HG02610 (cell line): ENCODE results near the gene ADRA2B.

Experiments used
- ATAC-seq: cut with Tn5 transposase; IDR thresholded peaks from one replicate; pipeline ENCODE4 v1.9.1; 2021; ENCODE audit warnings: mild to moderate bottlenecking, moderate library complexity; ENCODE audit not compliant: unreplicated experiment

The ADRA2B gene

DNA sequence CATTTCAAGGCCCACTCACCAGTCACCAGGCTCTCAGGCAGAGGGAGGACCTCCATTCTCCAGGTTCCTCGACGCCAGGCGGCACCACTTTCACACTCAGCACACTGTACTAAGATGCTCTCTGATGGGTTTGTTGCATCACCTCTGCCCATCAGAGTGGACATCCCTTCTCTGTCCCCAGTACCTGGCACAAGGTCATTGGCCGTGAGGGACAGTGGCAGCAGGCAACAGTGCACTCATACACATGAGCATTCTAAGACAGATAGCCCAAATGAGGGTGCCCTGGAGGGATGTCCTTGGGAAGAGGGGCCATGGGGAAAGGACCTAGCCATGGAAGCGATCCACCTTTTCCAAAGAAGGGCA, 3.0 kb upstream of the ADRA2B start:
- ATAC-seq = no peak

DNA sequence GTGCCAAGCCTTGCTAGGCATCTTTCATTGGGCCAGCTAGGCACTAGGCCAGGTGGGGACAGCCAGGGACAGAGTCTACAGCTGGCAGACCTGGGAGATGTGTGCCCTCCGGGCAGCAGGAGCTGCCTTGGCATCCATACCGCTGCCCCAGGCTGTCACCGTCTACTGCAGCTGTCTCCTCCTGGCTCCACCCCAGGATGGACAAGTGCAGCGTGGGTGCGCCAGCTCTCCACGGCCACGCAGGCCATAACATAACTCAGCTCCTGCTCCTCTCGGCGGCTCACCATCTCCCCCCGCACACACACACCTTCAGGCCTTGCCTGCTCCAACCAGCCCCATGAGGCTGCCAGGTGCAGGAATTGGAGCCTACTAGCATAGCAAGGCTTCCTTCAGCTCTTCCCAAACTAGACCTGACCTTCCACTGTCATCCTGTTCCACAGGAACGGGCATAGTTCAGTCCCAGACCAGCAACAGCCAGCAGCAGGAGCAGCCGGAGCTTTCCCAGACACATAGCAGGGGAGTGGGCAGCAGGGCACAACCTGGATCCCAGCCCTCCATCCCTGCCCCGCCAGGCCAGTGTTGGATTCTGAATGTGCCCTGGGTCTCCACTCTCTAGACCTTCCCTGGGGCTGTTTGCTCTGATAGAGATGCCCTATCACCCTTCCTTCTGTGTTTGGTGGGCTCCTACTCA, 2.5 kb upstream of the ADRA2B start:
- ATAC-seq = no peak

DNA sequence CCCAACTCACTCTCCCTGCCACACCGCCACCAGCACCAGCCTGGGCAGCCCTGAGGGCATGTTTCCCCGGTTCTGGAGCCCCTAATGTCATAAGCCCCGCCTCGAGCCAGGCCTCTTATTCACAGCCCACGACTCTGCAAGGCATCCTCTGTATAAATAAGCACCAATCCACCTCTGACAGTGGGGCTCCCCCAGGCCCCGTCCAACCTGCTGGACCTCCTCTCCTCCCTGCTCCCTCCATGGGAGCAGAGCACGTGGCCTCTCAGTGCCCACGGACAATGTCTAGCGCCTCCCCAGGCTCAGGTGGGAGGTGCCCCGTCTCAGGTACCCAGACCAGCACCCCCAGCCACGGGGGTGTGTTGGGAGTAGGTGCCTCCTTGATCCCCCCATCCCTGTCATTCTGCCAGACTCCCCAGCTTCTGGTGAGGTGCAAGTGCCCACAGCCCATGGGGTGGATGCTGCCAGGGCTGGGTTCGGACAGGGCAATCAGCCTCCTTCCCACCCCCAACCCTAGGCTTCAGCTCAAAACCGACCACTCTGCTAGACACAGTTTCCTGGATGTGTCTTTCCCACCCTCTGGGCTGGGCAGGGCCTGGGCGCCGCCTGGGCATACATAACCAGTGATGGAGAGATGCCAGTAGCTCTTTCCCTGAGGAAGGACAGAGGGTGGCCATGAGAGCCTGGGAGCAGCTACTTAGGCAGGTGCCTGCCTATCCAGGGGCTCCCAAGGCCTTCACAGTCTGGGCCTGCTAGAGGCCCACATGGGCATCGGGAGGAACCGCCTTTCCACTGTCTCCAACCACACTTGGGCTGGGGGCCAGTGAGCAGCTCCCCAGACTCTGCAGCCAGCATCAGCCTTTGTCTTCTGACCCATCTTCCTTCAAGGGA, 1.6 kb upstream of the ADRA2B start:
- no peak for ATAC-seq

DNA sequence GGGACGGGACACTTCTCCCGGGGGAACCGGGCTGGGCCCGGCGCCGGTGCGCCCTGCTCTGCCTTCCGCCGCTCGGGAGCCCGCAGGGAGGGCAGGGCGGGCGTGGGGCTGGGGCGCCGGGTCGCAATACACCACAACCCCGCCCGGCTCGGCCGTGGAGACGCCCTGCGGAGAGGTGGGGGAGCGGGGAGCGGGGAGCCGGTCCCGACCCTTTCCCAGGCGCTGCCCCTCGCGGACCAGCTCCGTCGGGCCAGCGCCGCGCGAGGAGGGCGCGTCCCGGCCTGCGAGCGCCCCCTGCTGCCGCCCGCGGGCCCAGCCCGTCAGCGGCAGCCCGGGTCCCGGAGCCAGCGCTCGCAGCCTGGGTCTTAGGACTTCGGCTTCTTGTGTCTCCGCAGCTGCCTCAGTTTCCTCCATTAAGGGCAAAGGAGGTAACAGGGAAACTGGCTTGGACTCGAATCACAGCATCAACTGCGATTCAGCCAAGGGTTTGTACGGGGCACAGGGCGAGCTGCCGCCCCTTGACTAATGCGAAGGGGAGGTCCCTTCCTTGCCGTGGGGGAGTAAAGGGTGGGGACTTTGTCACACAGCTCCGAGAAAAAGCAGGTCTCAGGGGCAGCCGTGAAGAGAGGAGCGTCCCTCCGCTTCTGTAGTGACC, 635 bp upstream of the ADRA2B start:
- peak; percentile 66 for ATAC-seq

DNA sequence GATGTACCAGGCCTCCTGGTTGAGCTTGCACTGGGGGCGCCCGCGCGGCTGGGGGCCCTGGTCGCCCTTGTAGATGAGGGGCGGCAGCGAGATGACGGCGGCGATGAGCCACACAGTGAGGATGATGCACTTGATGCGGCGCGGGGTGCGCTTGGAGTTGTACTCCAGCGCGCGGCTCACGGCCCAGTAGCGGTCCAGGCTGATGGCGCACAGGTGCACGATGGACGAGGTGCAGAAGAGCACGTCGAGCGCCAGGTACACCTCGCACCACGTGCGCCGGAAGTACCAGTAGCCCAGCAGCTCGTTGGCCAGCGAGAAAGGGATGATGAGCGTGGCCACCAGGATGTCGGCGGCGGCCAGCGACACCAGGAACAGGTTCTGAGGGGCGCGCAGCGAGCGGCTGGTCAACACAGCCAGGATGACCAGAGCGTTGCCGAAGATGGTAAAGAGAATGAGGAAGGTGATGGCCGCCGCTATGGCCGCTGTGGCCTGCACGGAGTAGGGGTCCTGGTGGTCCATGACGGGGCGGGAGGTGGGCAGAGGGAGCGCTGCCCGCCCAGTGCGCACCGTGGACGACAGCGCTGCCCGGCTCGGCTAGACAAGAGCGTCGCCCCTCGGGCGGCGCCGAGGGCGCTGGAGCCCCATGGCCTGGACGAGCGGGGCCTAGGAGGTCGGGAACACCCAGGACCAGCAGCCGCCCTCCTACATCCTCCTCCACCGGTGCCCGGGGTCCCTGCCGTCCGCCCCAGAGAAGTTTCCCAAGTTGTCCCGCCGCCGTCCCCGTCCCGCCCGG, 544 bp downstream of the ADRA2B start:
- ATAC-seq = no peak

DNA sequence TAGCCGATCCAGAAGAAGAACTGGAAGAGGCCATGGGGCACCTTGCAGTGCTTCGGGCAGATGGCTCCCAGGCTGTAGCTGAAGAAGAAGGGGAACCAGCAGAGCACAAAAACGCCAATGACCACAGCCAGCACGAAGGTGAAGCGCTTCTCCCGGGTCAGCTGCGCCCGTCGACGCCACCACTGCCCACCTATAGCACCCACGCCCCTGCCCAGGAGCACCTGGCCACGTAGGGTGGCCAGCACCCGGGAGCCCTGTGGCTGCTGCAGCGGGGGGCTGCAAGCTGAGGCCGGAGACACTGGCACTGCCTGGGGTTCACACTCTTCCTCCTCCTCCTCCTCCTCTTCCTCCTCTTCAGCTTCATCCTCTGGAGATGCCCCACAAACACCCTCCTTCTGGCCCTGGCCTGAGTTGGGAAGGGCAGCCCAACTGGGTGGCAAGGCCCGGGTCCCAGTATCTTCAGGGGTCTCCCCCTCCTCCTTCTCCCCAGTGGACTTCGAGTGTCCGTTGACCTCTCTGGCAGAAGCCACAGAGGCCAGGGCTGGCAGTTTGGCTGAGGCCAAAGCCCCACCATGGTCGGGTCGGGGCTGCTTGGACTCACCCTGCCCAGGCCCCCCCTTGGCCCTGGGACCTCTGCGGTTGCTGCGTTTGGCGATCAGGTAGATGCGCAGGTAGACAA, 1.3 kb downstream of the ADRA2B start:
- no peak for ATAC-seq

DNA sequence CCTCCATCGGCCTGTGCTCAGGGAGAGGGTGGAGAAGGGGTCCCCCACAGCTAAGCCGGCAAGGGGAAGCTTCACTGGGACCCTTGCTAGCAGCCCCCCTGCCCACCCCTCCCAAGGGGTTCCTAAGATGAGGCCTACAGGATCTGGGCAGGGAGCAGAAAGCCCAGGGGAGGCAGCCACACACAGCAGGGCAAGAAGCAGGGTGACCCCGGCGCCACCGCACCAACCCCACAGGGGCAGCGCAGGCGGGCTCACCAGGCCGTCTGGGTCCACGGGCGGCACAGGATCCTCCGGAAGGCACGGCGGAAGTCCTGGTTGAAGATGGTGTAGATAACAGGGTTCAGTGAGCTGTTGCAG, 1.8 kb downstream of the ADRA2B start:
- no peak for ATAC-seq

DNA sequence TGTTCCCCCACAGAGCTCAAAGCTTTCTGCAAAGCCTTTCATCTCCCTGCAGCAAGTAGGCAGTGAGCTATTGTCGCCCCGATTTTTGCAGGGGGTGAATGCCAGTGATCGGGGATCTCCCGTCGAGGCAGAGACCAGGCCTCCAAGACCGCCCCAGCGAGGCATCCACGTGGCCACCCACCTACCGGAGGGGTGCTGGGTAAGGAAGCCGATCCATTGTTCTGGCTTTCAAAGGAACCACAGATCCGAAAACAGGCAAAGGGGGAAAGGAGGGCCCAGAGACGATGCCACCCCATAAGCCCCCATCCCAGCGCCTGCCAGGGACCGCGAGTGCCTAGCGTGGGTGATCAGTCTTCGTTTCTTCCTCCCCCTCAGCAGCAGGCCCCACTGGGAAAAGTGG, 2.4 kb downstream of the ADRA2B start:
- ATAC-seq = no peak

DNA sequence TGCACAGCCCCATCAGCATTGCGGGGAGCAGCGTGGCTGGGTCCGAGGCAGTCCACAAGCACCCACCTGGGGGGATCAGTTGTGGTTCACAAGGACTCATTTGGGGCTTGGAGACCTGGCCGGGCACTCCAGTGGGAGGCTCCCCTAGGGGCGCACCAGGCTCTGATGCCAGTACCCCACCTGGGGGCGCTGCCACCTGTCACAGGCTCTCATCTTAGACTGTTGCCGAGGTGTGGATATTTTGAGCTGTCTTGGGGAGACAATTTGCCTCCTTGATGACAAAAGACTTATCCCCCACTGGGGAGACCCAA, 3.0 kb downstream of the ADRA2B start:
- ATAC-seq = no peak

DNA sequence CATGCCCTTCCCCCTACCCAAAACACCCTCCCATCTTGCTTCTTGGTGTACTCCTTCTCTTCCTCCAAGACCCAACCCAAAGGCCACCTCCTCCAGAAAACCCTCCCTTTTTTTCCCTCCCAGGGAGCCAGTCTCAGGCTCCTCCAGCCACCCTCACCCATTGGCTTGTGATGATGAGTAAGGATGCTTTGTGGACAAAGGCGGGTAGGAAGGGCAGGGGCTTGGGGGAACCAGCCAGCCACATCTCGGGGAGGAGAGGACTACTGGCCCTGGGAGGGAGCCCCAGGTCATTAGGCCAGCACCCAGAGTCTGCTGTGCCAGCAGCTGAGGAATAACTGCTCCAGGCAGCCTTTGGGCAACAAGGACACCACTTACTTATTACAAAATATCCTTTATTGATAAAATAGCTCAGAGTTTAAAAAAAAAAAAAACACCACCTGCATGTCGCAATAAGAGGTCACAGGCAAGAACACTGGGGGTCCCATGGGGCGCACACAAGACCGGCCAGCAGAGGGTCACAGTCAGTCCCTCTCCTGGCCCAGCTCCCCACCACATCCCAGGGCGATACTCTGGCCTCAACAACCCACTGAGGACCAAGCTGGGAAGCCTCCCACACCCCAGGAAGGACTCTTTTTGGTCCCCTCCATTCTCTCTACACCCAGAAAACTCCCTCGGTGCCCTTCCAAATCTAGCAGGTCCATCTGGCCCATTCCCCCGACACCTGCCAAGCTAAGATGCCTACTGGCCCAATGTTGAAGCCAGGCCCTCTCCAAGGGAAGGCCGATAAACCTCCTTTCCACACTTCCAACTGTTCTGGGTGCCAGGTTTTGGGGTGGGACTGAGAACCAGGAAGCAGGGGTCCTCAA, 3.6 kb downstream of the ADRA2B start:
- no peak for ATAC-seq

DNA sequence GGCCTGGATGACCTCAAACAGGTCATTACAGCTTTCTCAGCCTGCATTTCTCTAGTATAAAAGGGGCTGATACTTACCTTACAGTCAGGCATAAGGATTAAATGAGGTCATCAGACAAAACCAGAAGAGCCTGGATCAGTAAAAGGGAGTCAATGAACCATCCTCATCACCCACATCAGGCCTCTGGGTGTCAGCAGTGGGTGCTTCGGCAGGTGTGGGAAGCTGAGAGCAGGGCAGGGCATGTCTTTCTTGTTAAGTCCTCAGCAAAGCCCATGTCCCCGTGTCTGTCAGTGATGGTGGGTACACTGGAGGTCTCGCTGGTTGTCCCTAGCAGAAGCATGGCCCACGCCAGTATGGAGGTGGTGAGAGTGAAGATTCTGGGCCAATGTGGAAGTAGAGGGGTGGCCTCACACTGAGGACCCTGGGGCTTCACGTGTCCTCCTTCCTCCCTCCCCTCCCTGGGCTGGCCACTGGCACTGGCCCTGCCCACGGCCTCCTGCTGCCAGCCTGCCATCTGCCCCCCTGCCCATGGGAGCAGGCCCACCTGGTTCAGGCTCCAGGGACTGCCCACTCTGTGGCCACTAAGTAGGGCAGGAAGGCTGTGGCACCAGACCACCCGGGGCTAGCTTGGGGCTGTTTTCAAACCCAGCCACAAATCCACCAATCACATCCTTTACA, 4.4 kb downstream of the ADRA2B start:
- no peak for ATAC-seq

GRCh38 chr2:96111257-96111640, 5.1 kb downstream of the ADRA2B start:
- no peak for ATAC-seq

DNA sequence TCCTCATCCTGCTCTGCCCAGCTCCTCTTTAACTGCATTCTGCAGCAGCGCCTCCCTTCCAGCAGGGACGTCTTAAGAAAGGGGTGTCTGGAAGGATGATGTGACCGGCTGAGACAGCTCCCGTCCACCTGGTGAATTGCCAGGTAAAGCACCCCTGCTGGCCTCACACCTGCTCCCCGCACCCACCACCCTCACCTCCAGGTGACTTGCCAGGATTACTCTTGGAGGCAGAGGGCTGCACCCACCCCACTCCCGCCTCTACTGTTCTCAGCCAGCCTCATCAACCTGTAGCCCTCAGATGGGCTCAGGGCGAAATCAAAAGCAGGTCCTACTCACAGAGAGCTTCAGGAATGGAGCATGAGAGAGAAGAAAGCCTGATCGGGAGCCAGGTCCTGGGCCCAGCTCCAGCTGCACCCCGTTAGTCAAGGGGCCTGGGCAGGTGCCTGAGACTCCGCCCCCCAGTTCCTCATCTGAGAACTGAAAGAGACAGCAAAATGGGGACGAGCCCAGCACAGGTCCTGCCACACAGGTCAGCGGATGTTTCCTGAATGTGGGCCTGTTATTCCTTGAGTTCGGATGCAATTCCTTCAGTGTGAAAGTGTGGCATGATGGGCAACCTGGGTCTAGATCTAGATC, 5.6 kb downstream of the ADRA2B start:
- no peak for ATAC-seq

DNA sequence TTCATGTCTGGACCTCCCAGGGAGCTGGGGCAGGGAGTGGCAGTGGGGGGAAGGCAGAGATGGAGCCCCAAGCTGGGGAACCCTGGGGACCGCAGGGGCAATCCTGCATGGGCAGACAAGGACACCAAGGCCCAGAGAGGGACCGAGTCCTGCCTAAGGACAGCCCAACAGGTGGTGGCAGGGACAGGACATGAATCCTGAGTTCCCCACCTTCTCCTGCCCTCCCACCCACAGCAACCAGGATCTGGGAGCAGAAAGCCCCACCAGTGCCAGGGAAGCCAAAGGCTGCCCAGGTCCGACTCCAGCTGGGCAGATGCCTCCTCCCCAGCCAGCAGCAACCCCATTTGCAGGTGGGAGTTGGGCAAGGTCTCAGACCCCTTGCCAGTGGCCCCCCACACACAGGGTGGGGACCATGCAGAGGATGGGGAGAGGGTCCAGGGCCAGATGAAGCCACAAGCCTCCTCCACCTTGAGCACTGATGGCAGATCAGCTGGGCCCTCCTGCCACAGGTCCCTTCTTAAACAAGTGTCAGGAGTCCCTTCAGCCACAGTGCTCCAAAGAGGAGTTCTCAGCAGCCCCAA, 6.3 kb downstream of the ADRA2B start:
- ATAC-seq = no peak

DNA sequence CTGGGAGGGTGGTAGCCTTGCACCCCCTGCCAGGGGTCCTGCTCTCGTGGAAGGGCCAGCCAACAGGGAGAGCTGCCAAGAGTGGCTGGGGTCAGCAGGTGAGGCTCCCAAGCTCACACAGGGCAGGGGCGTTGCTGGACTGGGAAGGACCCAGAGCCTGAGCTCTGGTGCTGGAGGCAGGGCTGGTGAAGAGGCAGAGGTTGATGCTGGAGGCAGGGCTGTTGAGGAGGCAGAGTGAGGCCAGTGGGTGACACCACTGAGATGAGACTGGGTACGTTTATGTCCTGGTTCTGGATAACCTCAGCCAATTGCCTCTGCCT, 7.0 kb downstream of the ADRA2B start:
- ATAC-seq = no peak

DNA sequence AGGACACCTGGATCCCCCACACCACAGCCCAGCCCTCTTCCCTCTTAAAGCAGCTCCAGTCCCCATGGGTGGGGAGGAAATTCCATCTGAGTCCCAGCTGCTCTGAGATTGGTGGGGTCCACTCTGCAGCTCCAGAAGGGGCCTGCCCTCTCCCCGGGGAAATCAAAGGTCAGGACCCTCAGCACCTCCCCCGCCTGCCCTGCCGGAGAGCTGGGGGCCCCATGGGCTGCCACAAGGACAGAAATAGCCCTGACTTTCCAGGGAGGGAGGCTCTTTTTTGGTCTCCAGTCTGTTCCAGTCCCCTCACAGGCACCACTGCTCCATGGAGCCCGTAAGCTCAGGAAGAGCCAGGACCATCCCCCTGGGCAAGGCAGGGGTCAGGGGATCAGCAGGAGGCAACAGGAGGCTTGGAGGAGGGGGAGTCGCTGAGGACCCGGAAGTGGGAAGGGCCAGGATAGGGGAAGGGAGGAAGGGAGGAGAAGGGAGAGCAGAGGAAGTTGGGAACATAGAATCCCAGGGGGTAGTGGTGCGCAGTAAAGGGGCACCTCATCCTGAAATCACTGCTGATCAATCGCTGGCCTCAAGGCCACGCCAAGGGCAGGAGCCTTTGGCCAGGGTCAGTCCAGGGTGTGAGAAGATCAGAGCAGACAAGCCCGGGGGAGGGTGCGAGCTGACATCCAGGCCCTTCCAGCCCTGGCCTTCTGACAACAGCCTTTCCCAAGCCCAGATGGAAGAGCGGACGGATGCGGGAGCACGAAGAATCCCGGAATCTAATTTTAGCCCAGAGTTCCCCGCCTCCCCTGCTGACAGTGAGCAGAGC, 7.6 kb downstream of the ADRA2B start:
- ATAC-seq = no peak

- no peak for ATAC-seq
These were observed 8.2 kb downstream of the ADRA2B start for GRCh38 chr2:96108151-96108540.

- no peak for ATAC-seq
These were observed 8.7 kb downstream of the ADRA2B start for GRCh38 chr2:96107708-96108065.
